ENCODE measurements around the gene ITGB8.

GRCh38 chr7:20403331-20403730, 72.6 kb downstream of the ITGB8 start:
- TF ChIP-seq POLR2A (IDR thresholded peaks at IDR 0.05; ENCODE audit: low read depth, low read length) (no peak), CTCF (conservative IDR thresholded peaks at IDR 0.05; ENCODE audit: low read depth, low read length) (no peak), CEBPB (IDR thresholded peaks at IDR 0.05; ENCODE audit: low read depth, low read length) (no peak), RAD21 (IDR thresholded peaks at IDR 0.05; ENCODE audit: low read length) (no peak), MAZ (IDR thresholded peaks at IDR 0.05; ENCODE audit: borderline replicate concordance, low read depth, low read length) (no peak), RCOR1 (IDR thresholded peaks at IDR 0.05; ENCODE audit: insufficient replicate concordance, low read length) (no peak), BHLHE40 (IDR thresholded peaks at IDR 0.05; ENCODE audit: low read depth, low read length) (no peak), CHD1 (IDR thresholded peaks at IDR 0.05; ENCODE audit: low read depth, low read length) (no peak)
- TF ChIP-seq, protein P1, sequence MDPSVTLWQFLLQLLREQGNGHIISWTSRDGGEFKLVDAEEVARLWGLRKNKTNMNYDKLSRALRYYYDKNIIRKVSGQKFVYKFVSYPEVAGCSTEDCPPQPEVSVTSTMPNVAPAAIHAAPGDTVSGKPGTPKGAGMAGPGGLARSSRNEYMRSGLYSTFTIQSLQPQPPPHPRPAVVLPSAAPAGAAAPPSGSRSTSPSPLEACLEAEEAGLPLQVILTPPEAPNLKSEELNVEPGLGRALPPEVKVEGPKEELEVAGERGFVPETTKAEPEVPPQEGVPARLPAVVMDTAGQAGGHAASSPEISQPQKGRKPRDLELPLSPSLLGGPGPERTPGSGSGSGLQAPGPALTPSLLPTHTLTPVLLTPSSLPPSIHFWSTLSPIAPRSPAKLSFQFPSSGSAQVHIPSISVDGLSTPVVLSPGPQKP (IDR thresholded peaks at IDR 0.05; ENCODE audit: borderline replicate concordance, low read depth, low read length): no peak

All from IMR-90 (cell line).